Keratinocyte (primary cell): Measurements from ENCODE around the gene NEU4.

Source experiments
- CTCF ChIP-seq, 3 experiments: IDR thresholded peaks in 1 of 3; conservative IDR thresholded peaks in 1 of 3; optimal IDR thresholded peaks in 1 of 3; 2 replicates in 2 of 3; 3 replicates in 1 of 3; pipeline versions ENCODE3 to v1.5.1; 2011; ENCODE audit warnings: low read length in 3 of 3, mild to moderate bottlenecking in 3 of 3, moderate library complexity in 2 of 3, control low read depth in 1 of 3, inconsistent platforms in 1 of 3; ENCODE audit not compliant: insufficient read depth in 2 of 3; ENCODE audit errors: extremely low read depth in 1 of 3
- EZH2 ChIP-seq: IDR thresholded peaks from one replicate; pipeline ENCODE4 v1.6.1; 2012; ENCODE audit warnings: inconsistent platforms, mild to moderate bottlenecking, low read length, moderate library complexity

- TF ChIP-seq CTCF (optimal IDR thresholded peaks at IDR 0.05 in 1 of 3, IDR thresholded peaks at IDR 0.05 in 1 of 3, conservative IDR thresholded peaks at IDR 0.05 in 1 of 3; ENCODE audit: extremely low read depth in 1 of 3, insufficient read depth in 2 of 3, low read length in 3 of 3) = no peak
- TF ChIP-seq EZH2 = peak; percentile 51
Observed at GRCh38 chr2:241804326-241805229, 4.4 kb upstream of the NEU4 start.
